Neural crest cell (in vitro differentiated cells): ENCODE data around the gene MRGPRG. TPM values are rescaled to one million over a fixed set of nuclear protein-coding genes. Genes with fewer than 3 reads are reported as not detected.

ENCODE experiments used
- DNase-seq: peaks from one replicate; pipeline ENCODE4 v3.0.0; 2021; ENCODE audit warnings: low read depth, mixed read lengths, low spot score
- H3K27ac Mint-ChIP-seq: one replicate; pipeline ENCODE4 v1.8.0; 2021; ENCODE audit warnings: mild to moderate bottlenecking, mixed read lengths; ENCODE audit not compliant: unreplicated experiment
- H3K27me3 Mint-ChIP-seq: 2 replicates; pipeline ENCODE4 v1.8.0; 2021; ENCODE audit warnings: low read depth, mild to moderate bottlenecking, mixed read lengths
- H3K36me3 Mint-ChIP-seq: 2 replicates; pipeline ENCODE4 v1.8.0; 2021; ENCODE audit warnings: low read depth, mild to moderate bottlenecking, mixed read lengths
- H3K4me1 Mint-ChIP-seq: 2 replicates; pipeline ENCODE4 v1.8.0; 2021; ENCODE audit warnings: mixed read lengths
- H3K4me3 Mint-ChIP-seq: one replicate; pipeline ENCODE4 v1.8.0; 2021; ENCODE audit warnings: mild to moderate bottlenecking, mixed read lengths
- H3K9me3 Mint-ChIP-seq: 2 replicates; pipeline ENCODE4 v1.8.0; 2021; ENCODE audit warnings: mixed read lengths
- CTCF ChIP-seq: fragments of 200-600 bp; sonication (generic); conservative IDR thresholded peaks from 2 replicates; pipeline ENCODE4 v1.5.0; 2021; ENCODE audit warnings: antibody characterized with exemption, mild to moderate bottlenecking
- total RNA-seq: library from RNA; stranded (reverse); gene quantifications from 2 replicates; pipeline ENCODE4 v1.2.1, GENCODE V29; 2021

Gene MRGPRG
- total RNA-seq, 1 donor from 2014 or later: not detected

- Mint-ChIP-seq H3K9me3 (peaks cover 4% of the 10 kb centered on the region), H3K27me3 (peaks cover 30% of the 10 kb centered on the region), H3K27ac (no peak overlapping the region), H3K36me3 (peaks cover 5% of the 10 kb centered on the region), H3K4me1 (peaks cover 4% of the 10 kb centered on the region), H3K4me3 (no peak overlapping the region)
- no peak for DNase-seq
- TF ChIP-seq CTCF: no peak
Observed at GRCh38 chr11:3214420-3214699, 4.3 kb downstream of the MRGPRG start.

DNA sequence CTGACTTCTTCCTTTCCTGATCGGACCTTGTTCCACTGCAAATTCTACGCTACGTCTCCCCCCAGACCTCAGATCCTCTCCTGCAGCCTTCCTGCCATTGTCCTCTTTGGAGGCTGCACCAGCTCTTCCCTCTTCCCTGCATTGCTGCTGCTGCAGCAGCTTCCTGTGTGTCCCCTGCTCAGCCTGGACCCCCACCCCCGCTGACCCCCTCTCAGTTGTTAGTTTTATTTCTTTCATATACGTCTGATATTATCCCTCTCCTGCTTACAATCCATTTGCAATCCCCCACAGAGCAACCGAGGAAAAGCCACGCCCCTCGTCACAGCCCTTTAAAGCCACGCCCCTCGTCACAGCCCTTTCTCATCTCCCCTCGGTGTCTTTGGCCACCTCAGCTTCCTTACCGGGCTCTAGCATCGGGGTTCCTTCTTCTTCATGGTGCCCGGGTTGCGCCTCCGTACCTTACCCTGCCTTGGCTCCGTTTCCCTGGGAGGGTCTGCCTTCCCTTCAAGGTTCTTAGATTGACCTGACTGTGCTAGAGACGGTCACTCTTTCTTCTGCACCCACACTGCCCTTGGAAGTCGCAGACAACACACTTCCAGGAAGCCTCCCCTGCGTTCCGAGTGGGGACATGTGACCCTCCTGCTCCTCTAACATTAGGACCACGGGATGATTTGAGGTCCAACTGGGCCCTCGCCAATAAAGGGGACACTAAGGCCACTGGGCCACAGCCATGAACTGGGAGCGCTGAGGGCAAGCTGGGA is 4.8 kb downstream of the MRGPRG start:
- no peak for TF ChIP-seq CTCF
- Mint-ChIP-seq H3K9me3 (peaks cover 4% of the 10 kb centered on the region), H3K27ac (no peak overlapping the region), H3K36me3 (peaks cover 5% of the 10 kb centered on the region), H3K4me3 (no peak overlapping the region), H3K27me3 (peaks cover 30% of the 10 kb centered on the region), H3K4me1 (peaks cover 4% of the 10 kb centered on the region)
- DNase-seq: no peak

DNA sequence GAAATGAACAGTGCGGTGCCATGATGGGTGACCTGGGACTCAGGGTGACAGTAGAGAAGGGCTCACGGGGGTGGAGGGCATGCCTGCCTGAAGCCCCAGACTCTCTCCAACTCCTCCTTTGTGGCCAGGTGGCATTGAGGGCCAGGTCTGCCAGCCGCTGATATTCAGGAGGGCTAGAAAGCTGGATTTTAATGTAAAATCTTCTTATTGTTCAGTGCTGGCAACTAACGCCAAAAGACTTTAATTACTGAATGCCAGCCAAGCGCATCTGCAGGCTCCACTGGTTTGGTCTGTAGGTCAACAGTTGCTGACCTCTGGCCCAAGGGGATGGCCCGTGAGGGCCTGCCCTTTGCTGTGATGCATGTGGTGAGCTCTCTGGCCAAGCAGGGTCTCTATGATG is 10.3 kb downstream of the MRGPRG start:
- no peak for TF ChIP-seq CTCF
- peaks cover 5% of the 10 kb centered on the region for H3K36me3 Mint-ChIP-seq
- peaks cover 4% of the 10 kb centered on the region for H3K9me3 Mint-ChIP-seq
- H3K4me3 Mint-ChIP-seq: no peak overlapping the region
- DNase-seq: no peak
- H3K27ac Mint-ChIP-seq: no peak overlapping the region
- peaks cover 28% of the 10 kb centered on the region for H3K27me3 Mint-ChIP-seq
- H3K4me1 Mint-ChIP-seq: no peaks in the 10 kb centered on the region

- Mint-ChIP-seq H3K9me3 (peaks cover 4% of the 10 kb centered on the region), H3K4me3 (no peak overlapping the region), H3K36me3 (peaks cover 5% of the 10 kb centered on the region), H3K4me1 (no peaks in the 10 kb centered on the region), H3K27ac (no peak overlapping the region), H3K27me3 (peaks cover 30% of the 10 kb centered on the region)
- no peak for DNase-seq
- no peak for TF ChIP-seq CTCF
Observed at GRCh38 chr11:3207526-3208189, 11.0 kb downstream of the MRGPRG start.

GRCh38 chr11:3206922-3207204 is 11.8 kb downstream of the MRGPRG start:
- H3K27me3 Mint-ChIP-seq: peaks cover 36% of the 10 kb centered on the region
- peaks cover 4% of the 10 kb centered on the region for H3K36me3 Mint-ChIP-seq
- TF ChIP-seq CTCF: no peak
- H3K27ac Mint-ChIP-seq: no peak overlapping the region
- no peaks in the 10 kb centered on the region for H3K4me1 Mint-ChIP-seq
- DNase-seq: no peak
- H3K4me3 Mint-ChIP-seq: no peak overlapping the region
- H3K9me3 Mint-ChIP-seq: peaks cover 4% of the 10 kb centered on the region
